ENCODE measurements around the gene GKN2.

The GKN2 gene

GRCh38 chr2:68912732-68913131 is 40.0 kb downstream of the GKN2 start:
- H3K4me1 ChIP-seq (ENCODE audit: control insufficient read depth, insufficient read depth, low read length), result peaks cover 2% of the 10 kb centered on the region
- no peak overlapping the region for H3K27ac ChIP-seq (ENCODE audit: low read depth, low read length)
- H3K4me3 ChIP-seq (ENCODE audit: low read length), result no peak overlapping the region
- H3K36me3 ChIP-seq (ENCODE audit: control insufficient read depth, insufficient read depth, low read length), result no peaks in the 10 kb centered on the region
- no peaks in the 10 kb centered on the region for H3K27me3 ChIP-seq (ENCODE audit: control insufficient read depth, insufficient read depth, low read length)
- H3K9ac ChIP-seq (ENCODE audit: low read length), result no peak overlapping the region

- no peaks in the 10 kb centered on the region for H3K27me3 ChIP-seq (ENCODE audit: control insufficient read depth, insufficient read depth, low read length)
- peaks cover 2% of the 10 kb centered on the region for H3K4me1 ChIP-seq (ENCODE audit: control insufficient read depth, insufficient read depth, low read length)
- H3K27ac ChIP-seq (ENCODE audit: low read depth, low read length), result no peak overlapping the region
- no peaks in the 10 kb centered on the region for H3K36me3 ChIP-seq (ENCODE audit: control insufficient read depth, insufficient read depth, low read length)
- H3K9ac ChIP-seq (ENCODE audit: low read length), result no peak overlapping the region
- H3K4me3 ChIP-seq (ENCODE audit: low read length), result no peak overlapping the region
Observed at GRCh38 chr2:68912111-68912510, 40.6 kb downstream of the GKN2 start.

- H3K27ac ChIP-seq (ENCODE audit: low read depth, low read length), result no peak overlapping the region
- H3K9ac ChIP-seq (ENCODE audit: low read length), result no peak overlapping the region
- H3K27me3 ChIP-seq (ENCODE audit: control insufficient read depth, insufficient read depth, low read length), result no peaks in the 10 kb centered on the region
- H3K4me3 ChIP-seq (ENCODE audit: low read length), result no peak overlapping the region
- H3K4me1 ChIP-seq (ENCODE audit: control insufficient read depth, insufficient read depth, low read length), result peaks cover 2% of the 10 kb centered on the region
- H3K36me3 ChIP-seq (ENCODE audit: control insufficient read depth, insufficient read depth, low read length), result no peaks in the 10 kb centered on the region
Observed at GRCh38 chr2:68911709-68912108, 41.0 kb downstream of the GKN2 start.

GRCh38 chr2:68911246-68911645 is 41.4 kb downstream of the GKN2 start:
- Histone ChIP-seq H3K36me3 (ENCODE audit: control insufficient read depth, insufficient read depth, low read length) (no peaks in the 10 kb centered on the region), H3K4me3 (ENCODE audit: low read length) (no peak overlapping the region), H3K4me1 (ENCODE audit: control insufficient read depth, insufficient read depth, low read length) (peaks cover 2% of the 10 kb centered on the region), H3K27me3 (ENCODE audit: control insufficient read depth, insufficient read depth, low read length) (no peaks in the 10 kb centered on the region), H3K27ac (ENCODE audit: low read depth, low read length) (no peak overlapping the region), H3K9ac (ENCODE audit: low read length) (no peak overlapping the region)

GRCh38 chr2:68909793-68910674 is 42.7 kb downstream of the GKN2 start:
- Histone ChIP-seq H3K27ac (ENCODE audit: low read depth, low read length) (no peak overlapping the region), H3K27me3 (ENCODE audit: control insufficient read depth, insufficient read depth, low read length) (no peaks in the 10 kb centered on the region), H3K9ac (ENCODE audit: low read length) (no peak overlapping the region), H3K4me3 (ENCODE audit: low read length) (no peak overlapping the region), H3K36me3 (ENCODE audit: control insufficient read depth, insufficient read depth, low read length) (no peaks in the 10 kb centered on the region), H3K4me1 (ENCODE audit: control insufficient read depth, insufficient read depth, low read length) (peaks cover 2% of the 10 kb centered on the region)

GRCh38 chr2:68908392-68908970 is 44.2 kb downstream of the GKN2 start:
- H3K36me3 ChIP-seq (ENCODE audit: control insufficient read depth, insufficient read depth, low read length), result no peaks in the 10 kb centered on the region
- H3K9ac ChIP-seq (ENCODE audit: low read length), result no peak overlapping the region
- no peak overlapping the region for H3K27ac ChIP-seq (ENCODE audit: low read depth, low read length)
- peaks cover 2% of the 10 kb centered on the region for H3K4me1 ChIP-seq (ENCODE audit: control insufficient read depth, insufficient read depth, low read length)
- H3K27me3 ChIP-seq (ENCODE audit: control insufficient read depth, insufficient read depth, low read length), result no peaks in the 10 kb centered on the region
- H3K4me3 ChIP-seq (ENCODE audit: low read length), result no peak overlapping the region

GRCh38 chr2:68907920-68908253 is 44.8 kb downstream of the GKN2 start:
- no peak overlapping the region for H3K27ac ChIP-seq (ENCODE audit: low read depth, low read length)
- no peak overlapping the region for H3K4me3 ChIP-seq (ENCODE audit: low read length)
- H3K27me3 ChIP-seq (ENCODE audit: control insufficient read depth, insufficient read depth, low read length), result no peaks in the 10 kb centered on the region
- peaks cover 2% of the 10 kb centered on the region for H3K4me1 ChIP-seq (ENCODE audit: control insufficient read depth, insufficient read depth, low read length)
- no peak overlapping the region for H3K9ac ChIP-seq (ENCODE audit: low read length)
- H3K36me3 ChIP-seq (ENCODE audit: control insufficient read depth, insufficient read depth, low read length), result no peaks in the 10 kb centered on the region

- Histone ChIP-seq H3K27me3 (ENCODE audit: control insufficient read depth, insufficient read depth, low read length) (no peaks in the 10 kb centered on the region), H3K36me3 (ENCODE audit: control insufficient read depth, insufficient read depth, low read length) (no peaks in the 10 kb centered on the region), H3K4me1 (ENCODE audit: control insufficient read depth, insufficient read depth, low read length) (peaks cover 2% of the 10 kb centered on the region), H3K4me3 (ENCODE audit: low read length) (no peak overlapping the region), H3K9ac (ENCODE audit: low read length) (no peak overlapping the region), H3K27ac (ENCODE audit: low read depth, low read length) (no peak overlapping the region)
Observed at GRCh38 chr2:68907232-68907919, 45.3 kb downstream of the GKN2 start.

GRCh38 chr2:68906716-68907115 is 46.0 kb downstream of the GKN2 start:
- no peaks in the 10 kb centered on the region for H3K27me3 ChIP-seq (ENCODE audit: control insufficient read depth, insufficient read depth, low read length)
- H3K9ac ChIP-seq (ENCODE audit: low read length), result no peak overlapping the region
- H3K27ac ChIP-seq (ENCODE audit: low read depth, low read length), result no peak overlapping the region
- H3K36me3 ChIP-seq (ENCODE audit: control insufficient read depth, insufficient read depth, low read length), result no peaks in the 10 kb centered on the region
- H3K4me1 ChIP-seq (ENCODE audit: control insufficient read depth, insufficient read depth, low read length), result peaks cover 2% of the 10 kb centered on the region
- no peak overlapping the region for H3K4me3 ChIP-seq (ENCODE audit: low read length)

GRCh38 chr2:68905116-68905515 is 47.6 kb downstream of the GKN2 start:
- no peak overlapping the region for H3K9ac ChIP-seq (ENCODE audit: low read length)
- H3K4me3 ChIP-seq (ENCODE audit: low read length), result no peak overlapping the region

GRCh38 chr2:68901561-68901960 is 51.1 kb downstream of the GKN2 start:
- H3K27me3 ChIP-seq (ENCODE audit: control insufficient read depth, insufficient read depth, low read length), result no peaks in the 10 kb centered on the region
- H3K36me3 ChIP-seq (ENCODE audit: control insufficient read depth, insufficient read depth, low read length), result no peaks in the 10 kb centered on the region
- no peak overlapping the region for H3K9ac ChIP-seq (ENCODE audit: low read length)
- no peak overlapping the region for H3K27ac ChIP-seq (ENCODE audit: low read depth, low read length)
- H3K4me1 ChIP-seq (ENCODE audit: control insufficient read depth, insufficient read depth, low read length), result no peaks in the 10 kb centered on the region
- no peak overlapping the region for H3K4me3 ChIP-seq (ENCODE audit: low read length)

More at GRCh38 chr2:68905116-68905515, 47.6 kb downstream of the GKN2 start:
- Histone ChIP-seq H3K4me1 (ENCODE audit: control insufficient read depth, insufficient read depth, low read length) (peaks cover 2% of the 10 kb centered on the region), H3K27me3 (ENCODE audit: control insufficient read depth, insufficient read depth, low read length) (no peaks in the 10 kb centered on the region), H3K36me3 (ENCODE audit: control insufficient read depth, insufficient read depth, low read length) (no peaks in the 10 kb centered on the region), H3K27ac (ENCODE audit: low read depth, low read length) (no peak overlapping the region)

GRCh38 chr2:68901199-68901514 is 51.5 kb downstream of the GKN2 start:
- H3K9ac ChIP-seq (ENCODE audit: low read length), result no peak overlapping the region
- H3K27me3 ChIP-seq (ENCODE audit: control insufficient read depth, insufficient read depth, low read length), result no peaks in the 10 kb centered on the region
- H3K4me3 ChIP-seq (ENCODE audit: low read length), result no peak overlapping the region
- no peaks in the 10 kb centered on the region for H3K36me3 ChIP-seq (ENCODE audit: control insufficient read depth, insufficient read depth, low read length)
- H3K4me1 ChIP-seq (ENCODE audit: control insufficient read depth, insufficient read depth, low read length), result no peaks in the 10 kb centered on the region
- H3K27ac ChIP-seq (ENCODE audit: low read depth, low read length), result no peak overlapping the region
